ENCODE measurements around the gene IVNS1ABP. TPM values are rescaled to one million over a fixed set of nuclear protein-coding genes. Genes with fewer than 3 reads are reported as not detected.

The IVNS1ABP gene
- total RNA-seq, 1 experiment from 2014 or later, result 57.9 TPM

DNA sequence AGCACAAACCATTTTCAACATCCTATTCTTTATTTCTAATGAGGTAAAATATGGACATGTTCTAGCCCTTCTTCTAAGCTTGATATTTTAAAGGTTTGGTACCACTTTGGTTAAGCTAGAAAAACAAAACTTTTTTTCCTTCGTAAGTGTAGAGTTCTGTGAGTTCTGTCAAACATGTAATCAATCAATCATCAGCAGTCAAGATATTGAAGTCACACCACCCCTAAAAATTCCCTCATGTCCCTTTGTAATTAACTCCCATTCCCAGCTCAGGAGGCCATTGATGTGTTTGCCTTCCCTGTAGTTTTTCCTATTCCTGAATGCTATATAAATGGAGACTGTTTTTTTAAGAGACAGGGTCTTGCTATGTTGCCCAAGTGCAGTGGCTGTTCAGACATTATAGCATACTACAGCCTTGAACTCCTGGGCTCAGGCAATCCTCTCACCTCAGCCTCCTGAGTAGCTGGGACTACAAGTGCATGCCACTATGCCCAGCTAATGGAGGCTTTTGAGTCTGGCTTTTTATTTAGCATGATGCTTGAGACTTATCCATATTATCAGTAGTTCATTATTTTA, 23.0 kb downstream of the IVNS1ABP start (continued):
- TF ChIP-seq, protein P1, sequence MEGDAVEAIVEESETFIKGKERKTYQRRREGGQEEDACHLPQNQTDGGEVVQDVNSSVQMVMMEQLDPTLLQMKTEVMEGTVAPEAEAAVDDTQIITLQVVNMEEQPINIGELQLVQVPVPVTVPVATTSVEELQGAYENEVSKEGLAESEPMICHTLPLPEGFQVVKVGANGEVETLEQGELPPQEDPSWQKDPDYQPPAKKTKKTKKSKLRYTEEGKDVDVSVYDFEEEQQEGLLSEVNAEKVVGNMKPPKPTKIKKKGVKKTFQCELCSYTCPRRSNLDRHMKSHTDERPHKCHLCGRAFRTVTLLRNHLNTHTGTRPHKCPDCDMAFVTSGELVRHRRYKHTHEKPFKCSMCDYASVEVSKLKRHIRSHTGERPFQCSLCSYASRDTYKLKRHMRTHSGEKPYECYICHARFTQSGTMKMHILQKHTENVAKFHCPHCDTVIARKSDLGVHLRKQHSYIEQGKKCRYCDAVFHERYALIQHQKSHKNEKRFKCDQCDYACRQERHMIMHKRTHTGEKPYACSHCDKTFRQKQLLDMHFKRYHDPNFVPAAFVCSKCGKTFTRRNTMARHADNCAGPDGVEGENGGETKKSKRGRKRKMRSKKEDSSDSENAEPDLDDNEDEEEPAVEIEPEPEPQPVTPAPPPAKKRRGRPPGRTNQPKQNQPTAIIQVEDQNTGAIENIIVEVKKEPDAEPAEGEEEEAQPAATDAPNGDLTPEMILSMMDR (IDR thresholded peaks at IDR 0.05 in 2 of 3, conservative IDR thresholded peaks at IDR 0.05 in 1 of 3; ENCODE audit: borderline replicate concordance in 1 of 3, insufficient read depth in 1 of 3, low read depth in 2 of 3, low read length in 2 of 3), result no peak
- no peak for TF ChIP-seq SIN3A (IDR thresholded peaks at IDR 0.05; ENCODE audit: low read depth)
- no peak for TF ChIP-seq YY1 (IDR thresholded peaks at IDR 0.05; ENCODE audit: extremely low read depth, insufficient replicate concordance, low read depth, low read length)
- no peak for TF ChIP-seq EZH2phosphoT487 (IDR thresholded peaks at IDR 0.05; ENCODE audit: borderline replicate concordance)
- TF ChIP-seq SRF (IDR thresholded peaks at IDR 0.05; ENCODE audit: low read depth), result no peak

DNA sequence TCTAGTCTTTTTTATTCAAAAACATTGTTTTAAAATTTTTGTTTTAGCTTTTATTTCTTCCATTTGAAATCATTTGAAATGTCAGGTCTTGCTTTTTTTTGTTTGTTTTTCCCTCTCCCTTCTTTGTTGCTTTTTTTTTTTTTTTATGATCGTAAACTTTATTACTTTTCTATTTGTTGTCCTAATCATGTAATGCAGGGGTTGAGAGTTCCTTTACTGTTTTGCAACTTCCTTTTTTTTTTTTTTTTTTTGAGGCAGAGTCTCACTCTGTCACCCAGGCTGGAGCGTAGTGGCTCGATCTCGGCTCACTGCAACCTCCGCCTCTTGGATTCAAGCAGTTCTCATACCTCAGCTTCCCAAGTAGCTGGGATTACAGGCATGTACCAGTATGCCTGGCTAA, 24.8 kb downstream of the IVNS1ABP start:
- intact Hi-C loops (cut with micrococcal nuclease), result no loop called here
- Histone ChIP-seq H3K27ac (ENCODE audit: low read depth, low read length) (no peak overlapping the region), H3K4me2 (ENCODE audit: low read length) (no peak overlapping the region), H3K79me2 (ENCODE audit: insufficient read depth, low read length) (no peaks in the 10 kb centered on the region), H3K9ac (ENCODE audit: low read length) (no peak overlapping the region), H2AFZ (ENCODE audit: low read depth, low read length, poor library complexity, severe bottlenecking) (no peak overlapping the region), H3K4me1 (ENCODE audit: control insufficient read depth in 1 of 2, insufficient read depth in 2 of 2, low read length in 2 of 2) (no peaks in the 10 kb centered on the region), H3K36me3 (ENCODE audit: control insufficient read depth in 1 of 2, insufficient read depth in 2 of 2, low read length in 2 of 2) (peaks cover 17 to 18% of the 10 kb centered on the region in 2 experiments; a peak in 3 of 4 replicates), H3K27me3 (ENCODE audit: insufficient read depth, low read length) (no peaks in the 10 kb centered on the region), H3K9me3 (ENCODE audit: control insufficient read depth in 1 of 2, insufficient read depth in 1 of 2, low read depth in 1 of 2, low read length in 2 of 2) (no peaks in the 10 kb centered on the region), H3K9me2 (ENCODE audit: insufficient read depth) (no peaks in the 10 kb centered on the region), H3K4me3 (replicated peaks in 1 of 2; ENCODE audit: low read depth in 1 of 2, low read length in 2 of 2) (no peak overlapping the region), H4K20me1 (ENCODE audit: insufficient read depth) (no peaks in the 10 kb centered on the region)
- RAD21 ChIA-PET (ENCODE audit: low non-redundant PET in 1 of 2, low total read pairs in 2 of 2, uncharacterized antibody in 2 of 2, unreplicated experiment in 2 of 2), result no interaction called here
- DNase-seq (ENCODE audit: low read depth, low spot score) (no peak), ATAC-seq (no peak)
- no peak for TF ChIP-seq POLR2A (IDR thresholded peaks at IDR 0.05; ENCODE audit: borderline replicate concordance, extremely low read depth, insufficient read depth, insufficient read length)
- no peak for TF ChIP-seq CEBPB (IDR thresholded peaks at IDR 0.05; ENCODE audit: low read depth)
- no peak for TF ChIP-seq SP1 (IDR thresholded peaks at IDR 0.05; ENCODE audit: low read depth)
- no peak for TF ChIP-seq FOSL1 (IDR thresholded peaks at IDR 0.05; ENCODE audit: low read depth)
- TF ChIP-seq, protein P2, sequence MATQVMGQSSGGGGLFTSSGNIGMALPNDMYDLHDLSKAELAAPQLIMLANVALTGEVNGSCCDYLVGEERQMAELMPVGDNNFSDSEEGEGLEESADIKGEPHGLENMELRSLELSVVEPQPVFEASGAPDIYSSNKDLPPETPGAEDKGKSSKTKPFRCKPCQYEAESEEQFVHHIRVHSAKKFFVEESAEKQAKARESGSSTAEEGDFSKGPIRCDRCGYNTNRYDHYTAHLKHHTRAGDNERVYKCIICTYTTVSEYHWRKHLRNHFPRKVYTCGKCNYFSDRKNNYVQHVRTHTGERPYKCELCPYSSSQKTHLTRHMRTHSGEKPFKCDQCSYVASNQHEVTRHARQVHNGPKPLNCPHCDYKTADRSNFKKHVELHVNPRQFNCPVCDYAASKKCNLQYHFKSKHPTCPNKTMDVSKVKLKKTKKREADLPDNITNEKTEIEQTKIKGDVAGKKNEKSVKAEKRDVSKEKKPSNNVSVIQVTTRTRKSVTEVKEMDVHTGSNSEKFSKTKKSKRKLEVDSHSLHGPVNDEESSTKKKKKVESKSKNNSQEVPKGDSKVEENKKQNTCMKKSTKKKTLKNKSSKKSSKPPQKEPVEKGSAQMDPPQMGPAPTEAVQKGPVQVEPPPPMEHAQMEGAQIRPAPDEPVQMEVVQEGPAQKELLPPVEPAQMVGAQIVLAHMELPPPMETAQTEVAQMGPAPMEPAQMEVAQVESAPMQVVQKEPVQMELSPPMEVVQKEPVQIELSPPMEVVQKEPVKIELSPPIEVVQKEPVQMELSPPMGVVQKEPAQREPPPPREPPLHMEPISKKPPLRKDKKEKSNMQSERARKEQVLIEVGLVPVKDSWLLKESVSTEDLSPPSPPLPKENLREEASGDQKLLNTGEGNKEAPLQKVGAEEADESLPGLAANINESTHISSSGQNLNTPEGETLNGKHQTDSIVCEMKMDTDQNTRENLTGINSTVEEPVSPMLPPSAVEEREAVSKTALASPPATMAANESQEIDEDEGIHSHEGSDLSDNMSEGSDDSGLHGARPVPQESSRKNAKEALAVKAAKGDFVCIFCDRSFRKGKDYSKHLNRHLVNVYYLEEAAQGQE (IDR thresholded peaks at IDR 0.05; ENCODE audit: low read depth), result no peak
- no peak for TF ChIP-seq EZH2phosphoT487 (IDR thresholded peaks at IDR 0.05; ENCODE audit: borderline replicate concordance)
- no peak for TF ChIP-seq YY1 (IDR thresholded peaks at IDR 0.05; ENCODE audit: extremely low read depth, insufficient replicate concordance, low read depth, low read length)
- TF ChIP-seq ZFX (IDR thresholded peaks at IDR 0.05), result no peak
- no peak for TF ChIP-seq EZH2 (IDR thresholded peaks at IDR 0.05)
- no peak for TF ChIP-seq SIN3A (IDR thresholded peaks at IDR 0.05; ENCODE audit: low read depth)
- TF ChIP-seq, protein P3, sequence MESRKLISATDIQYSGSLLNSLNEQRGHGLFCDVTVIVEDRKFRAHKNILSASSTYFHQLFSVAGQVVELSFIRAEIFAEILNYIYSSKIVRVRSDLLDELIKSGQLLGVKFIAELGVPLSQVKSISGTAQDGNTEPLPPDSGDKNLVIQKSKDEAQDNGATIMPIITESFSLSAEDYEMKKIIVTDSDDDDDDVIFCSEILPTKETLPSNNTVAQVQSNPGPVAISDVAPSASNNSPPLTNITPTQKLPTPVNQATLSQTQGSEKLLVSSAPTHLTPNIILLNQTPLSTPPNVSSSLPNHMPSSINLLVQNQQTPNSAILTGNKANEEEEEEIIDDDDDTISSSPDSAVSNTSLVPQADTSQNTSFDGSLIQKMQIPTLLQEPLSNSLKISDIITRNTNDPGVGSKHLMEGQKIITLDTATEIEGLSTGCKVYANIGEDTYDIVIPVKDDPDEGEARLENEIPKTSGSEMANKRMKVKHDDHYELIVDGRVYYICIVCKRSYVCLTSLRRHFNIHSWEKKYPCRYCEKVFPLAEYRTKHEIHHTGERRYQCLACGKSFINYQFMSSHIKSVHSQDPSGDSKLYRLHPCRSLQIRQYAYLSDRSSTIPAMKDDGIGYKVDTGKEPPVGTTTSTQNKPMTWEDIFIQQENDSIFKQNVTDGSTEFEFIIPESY (IDR thresholded peaks at IDR 0.05; ENCODE audit: extremely low read depth, insufficient replicate concordance, low read length), result no peak
- no TSS peak for BruUV-seq (replicated peaks)
- POLR2A ChIA-PET, result no interaction called here
- CTCF ChIA-PET, result interaction anchor here (0.7 to 1.0 kb wide), 2 partner anchors 25 to 122 kb away, joined by 3 read pairs; no protein-coding TSS in a partner anchor

Data from HCT116 (cell line).